GM18909 (cell line): ENCODE results near the gene RGS7.
A peak's percentile ranks its signal among the peaks of the same experiment; 100 is the strongest.
"Not testable (repeated sequence)": the region's sequence is repeated elsewhere in the genome, so short reads cannot be mapped to it uniquely, and the experiment has no call there.

Experiments used
- ATAC-seq: cut with Tn5 transposase; IDR thresholded peaks from one replicate; pipeline ENCODE4 v1.9.1; 2021; ENCODE audit warnings: mild to moderate bottlenecking; ENCODE audit not compliant: unreplicated experiment, poor library complexity

The RGS7 gene

DNA sequence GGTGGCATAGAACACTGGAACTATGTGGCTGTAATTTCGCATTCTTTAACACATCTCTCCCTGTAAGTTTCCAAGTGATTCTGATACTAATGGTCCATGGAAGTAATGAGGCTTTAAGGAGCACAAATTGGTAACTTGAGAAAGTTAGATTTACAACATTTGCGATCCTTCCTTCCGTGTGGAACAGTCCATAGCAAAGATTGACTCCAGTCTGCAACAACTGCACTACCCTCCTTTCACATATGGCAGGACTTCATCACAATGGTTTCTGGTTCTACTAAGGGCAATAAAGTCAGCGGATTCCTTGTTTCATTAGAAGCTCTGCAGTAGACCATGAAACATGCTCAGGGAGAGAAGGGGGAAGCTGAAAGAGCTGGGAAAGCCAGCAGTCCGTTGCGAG lies 261.2 kb downstream of the RGS7 start:
- ATAC-seq: no peak

DNA sequence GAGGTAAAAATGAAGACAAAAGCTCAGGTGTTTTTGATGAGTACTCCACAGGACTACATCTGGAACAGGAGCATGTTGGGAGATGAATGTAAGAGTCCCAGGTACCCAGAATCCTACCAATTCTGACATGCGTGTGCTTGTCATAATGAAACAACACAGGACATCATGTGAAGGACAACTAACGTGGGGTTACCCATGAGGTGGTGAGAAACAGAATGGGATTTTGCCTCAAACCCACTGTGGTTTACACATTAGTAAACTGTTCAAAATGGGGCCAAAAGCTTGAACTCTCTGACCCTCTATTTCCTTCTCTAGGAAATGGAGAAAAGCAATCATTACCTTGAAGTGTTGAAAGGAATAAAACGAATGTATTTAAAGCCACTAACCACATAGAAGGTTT lies 266.2 kb downstream of the RGS7 start:
- ATAC-seq: peak; percentile 31

DNA sequence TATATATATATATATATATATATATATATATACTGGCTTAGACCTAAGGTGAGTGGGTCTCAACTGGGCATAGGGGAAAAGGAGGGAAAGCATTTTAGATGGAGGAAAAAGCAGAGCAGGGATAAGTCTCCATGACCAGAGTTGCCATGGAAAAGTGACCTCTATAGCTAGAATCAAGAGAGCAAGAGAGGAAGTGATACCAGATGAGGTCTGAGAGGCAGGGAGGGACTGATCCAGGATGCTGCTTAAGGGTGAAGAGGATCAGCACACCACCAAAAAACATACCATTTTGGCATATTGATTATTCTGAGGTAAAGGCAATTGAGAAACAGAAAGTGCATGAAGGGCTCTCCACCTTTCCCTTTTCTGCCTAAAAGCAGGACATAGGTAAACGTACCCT lies 267.9 kb downstream of the RGS7 start:
- not testable (repeated sequence) for ATAC-seq

DNA sequence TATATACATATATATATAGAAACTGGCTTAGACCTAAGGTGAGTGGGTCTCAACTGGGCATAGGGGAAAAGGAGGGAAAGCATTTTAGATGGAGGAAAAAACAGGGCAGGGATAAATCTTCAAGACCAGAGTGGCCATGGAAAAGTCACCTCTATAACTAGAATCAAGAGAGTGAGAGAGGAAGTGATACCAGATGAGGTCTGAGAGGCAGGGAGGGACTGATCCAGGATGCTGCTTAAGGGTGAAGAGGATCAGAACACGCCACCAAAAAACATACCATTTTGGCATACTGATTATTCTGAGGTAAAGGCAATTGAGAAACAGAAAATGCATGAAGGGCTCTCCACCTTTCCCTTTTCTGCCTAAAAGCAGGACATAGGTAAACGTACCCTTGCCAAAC lies 268.9 kb downstream of the RGS7 start:
- not testable (repeated sequence) for ATAC-seq

DNA sequence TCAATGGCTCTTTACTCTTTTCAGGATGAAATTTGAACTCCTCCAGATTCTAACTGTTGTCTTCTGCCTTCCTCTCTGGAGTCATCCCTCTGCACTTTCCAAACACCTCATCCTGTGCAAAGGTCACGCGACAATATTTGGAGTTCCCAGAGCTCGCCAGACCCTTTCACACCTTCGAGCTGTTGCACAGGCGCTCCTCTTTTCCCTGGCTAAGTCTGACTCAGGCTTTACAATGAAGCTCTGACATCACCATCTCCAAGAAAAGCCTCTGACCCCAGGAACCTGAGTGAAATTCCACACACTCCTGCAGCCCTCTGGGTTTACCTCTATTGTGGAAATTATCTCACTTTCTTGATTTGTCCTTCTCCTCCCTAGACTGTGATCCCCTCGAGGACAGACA lies 270.3 kb downstream of the RGS7 start:
- no peak for ATAC-seq

DNA sequence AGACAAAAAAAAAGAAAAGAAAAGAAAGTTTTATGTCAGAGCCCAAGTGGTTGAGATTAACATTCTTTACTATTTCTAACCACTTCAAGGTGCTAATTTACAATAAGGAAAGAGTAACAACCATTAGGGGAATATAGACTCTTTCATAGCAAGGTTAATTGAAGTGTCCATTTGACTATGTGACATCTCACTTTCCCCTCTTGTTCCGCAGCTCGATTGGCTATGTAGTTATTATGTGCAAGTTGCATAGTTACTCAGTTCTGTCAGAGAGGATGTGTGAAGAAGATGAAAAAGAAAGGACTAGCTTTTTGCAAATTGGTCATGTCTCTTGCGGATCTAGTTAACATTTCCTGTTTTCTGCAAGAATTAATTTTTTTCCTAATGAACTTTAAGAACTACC lies 273.7 kb downstream of the RGS7 start:
- no peak for ATAC-seq

DNA sequence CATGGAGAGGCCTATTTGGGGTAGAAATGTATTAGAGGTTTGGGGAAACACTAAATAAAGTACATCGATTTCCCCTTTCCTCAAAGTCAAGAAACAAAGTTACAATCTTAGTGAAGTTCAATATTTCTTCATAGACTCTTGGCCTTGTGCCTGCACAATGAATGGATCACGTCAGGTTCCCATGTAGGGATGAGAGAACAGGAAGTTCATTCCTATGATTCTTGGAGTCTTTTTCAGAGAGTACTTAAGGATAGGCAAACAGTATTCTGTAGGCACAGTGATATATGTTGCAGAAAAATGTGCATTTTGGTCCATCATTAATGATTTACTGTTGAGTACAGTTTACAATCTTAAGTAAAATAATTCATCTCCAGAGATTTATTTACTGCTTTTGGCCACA lies 275.5 kb downstream of the RGS7 start:
- no peak for ATAC-seq

DNA sequence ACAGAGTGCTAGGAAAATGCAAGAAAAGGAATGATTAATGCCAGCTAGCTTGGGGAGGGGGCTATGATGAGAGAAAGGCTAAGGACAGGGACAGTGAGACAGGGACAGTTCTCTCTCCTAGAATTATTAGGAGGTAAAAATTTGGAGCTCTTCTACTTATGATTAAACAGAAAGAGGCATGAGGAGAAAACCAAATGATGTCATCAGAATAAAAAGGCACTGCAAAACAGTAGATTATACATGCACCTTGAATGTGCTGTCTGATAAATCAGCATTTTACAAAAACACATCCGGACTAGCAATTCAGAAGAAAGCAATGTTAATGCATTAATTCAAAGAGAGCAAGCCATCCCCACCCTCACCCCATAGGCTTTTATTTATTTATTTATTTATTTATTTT lies 277.5 kb downstream of the RGS7 start:
- ATAC-seq: no peak

DNA sequence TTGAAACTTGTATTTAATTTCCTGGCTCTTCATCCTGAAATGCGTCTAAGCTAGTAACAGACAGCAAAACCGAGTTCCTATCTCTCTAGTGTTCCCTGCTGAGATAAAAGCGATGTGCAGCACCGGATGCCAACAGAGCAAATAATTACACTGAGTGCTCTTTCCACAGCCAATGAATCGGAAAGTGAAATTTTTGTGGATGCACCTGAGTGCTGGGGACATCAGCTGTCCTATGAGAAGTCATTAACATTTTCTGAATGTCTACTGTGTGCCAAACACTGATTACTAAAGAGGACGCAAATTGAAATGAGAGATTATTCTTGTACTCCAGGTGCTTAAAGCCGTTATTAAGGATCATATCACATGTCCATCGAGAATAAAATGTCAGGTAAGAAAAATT lies 278.0 kb downstream of the RGS7 start:
- no peak for ATAC-seq

DNA sequence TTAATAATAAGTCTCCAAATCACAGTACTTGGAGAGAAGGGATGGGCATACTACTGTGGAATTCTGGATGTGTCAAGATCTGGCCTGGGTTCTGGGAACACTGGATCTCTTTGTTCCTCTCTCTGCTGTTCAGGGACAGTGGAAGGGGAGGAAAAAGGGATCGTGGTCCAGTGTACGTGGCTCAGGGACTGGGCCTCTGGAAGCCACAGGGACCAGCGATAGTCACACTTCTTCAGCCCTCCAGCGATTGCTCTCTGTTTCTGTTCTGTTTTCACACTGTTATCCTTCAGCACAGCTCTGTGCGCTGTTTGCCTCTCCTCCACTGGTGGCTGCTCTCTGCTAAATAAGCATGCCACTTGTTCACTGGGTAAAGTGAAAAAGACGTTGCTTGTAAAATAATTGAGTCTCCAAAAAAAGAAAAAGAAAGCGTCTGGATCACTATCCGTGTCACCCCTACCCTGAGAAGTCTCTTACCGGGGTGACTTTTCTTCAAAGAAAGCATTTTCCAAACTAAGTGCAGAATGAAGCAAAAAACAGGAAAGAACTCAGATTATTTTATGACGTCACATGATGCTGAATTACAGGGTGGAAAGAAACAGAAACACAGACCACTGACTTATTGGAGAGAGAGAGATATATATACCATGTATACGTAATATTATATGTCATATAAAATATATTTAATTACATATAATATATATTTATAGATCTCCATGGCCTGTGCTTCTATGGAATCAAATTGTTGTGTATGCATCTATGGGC lies 279.4 kb downstream of the RGS7 start:
- ATAC-seq: no peak

DNA sequence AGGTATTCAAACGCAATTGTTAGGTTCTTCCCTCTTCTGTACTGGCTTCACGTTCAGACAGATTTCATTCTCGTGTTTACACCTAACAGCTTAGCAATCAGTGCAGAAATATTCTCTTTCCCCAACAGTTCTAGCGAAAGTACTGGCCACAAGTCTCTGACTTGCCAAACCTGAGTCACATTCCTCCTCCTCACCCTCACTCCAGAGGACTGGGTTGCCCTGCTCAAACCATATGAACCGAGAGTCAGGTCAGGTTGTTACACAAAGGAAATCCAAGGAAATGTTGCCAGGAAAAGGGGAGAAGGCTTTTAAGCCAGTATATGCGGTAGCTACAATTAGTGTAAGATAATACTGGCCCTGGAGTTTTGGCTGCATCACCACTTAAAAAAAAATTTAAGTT lies 282.5 kb downstream of the RGS7 start:
- no peak for ATAC-seq

DNA sequence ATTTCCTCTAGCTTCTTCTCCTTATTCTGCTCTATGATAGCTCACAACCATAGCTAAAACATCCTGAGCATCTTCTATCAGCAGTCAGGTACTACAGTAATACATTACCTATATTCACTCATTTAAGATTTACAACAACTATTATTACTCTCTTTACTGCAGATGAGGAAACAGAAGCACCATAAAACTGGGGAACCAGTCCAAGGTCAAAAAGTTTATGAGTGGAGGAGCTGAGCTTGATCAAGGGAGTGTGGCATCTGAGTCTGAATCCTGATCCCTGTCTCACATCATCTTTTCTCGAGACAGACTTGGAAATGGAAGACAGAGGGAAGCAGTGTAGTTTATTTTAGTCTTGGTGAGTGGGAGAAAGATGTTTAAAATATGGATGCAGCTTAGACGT lies 288.6 kb downstream of the RGS7 start:
- ATAC-seq: no peak

DNA sequence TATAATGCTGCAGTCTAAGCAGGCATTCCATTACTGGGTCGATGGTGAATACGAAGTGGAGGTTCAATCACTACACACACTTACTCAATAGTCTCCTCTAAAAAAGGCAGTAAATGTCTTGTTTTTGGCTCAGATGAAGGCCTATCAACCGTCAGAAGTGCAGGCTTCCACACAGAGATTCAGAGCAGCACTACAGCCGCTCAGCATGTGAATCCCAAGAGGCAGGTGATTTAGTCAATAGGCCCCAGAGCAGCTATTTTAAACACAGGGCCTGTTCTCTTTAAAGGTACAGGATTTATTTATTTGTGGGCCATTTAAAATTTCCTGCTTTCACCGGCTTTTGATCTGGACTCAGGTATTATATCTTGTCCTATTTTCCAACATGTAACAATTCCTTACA lies 293.7 kb downstream of the RGS7 start:
- ATAC-seq: no peak

DNA sequence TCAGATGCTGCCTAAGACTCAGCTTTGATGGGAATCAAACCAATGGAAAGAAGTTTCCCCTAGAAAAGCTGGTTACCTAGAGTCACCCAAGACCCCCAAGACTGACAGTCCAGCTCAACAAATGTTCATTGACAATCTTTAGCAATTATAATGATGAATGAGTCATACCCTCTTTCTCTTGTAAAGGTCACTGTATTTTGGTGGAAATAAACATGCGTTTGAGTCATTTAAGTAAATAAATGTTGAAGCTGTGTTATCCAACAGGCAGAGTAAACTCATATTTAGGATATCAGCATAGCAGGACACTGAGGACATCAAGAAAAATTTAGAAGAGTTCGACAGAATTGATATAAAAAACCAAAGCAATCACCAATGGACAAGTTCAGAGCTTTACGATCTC lies 295.9 kb downstream of the RGS7 start:
- no peak for ATAC-seq

DNA sequence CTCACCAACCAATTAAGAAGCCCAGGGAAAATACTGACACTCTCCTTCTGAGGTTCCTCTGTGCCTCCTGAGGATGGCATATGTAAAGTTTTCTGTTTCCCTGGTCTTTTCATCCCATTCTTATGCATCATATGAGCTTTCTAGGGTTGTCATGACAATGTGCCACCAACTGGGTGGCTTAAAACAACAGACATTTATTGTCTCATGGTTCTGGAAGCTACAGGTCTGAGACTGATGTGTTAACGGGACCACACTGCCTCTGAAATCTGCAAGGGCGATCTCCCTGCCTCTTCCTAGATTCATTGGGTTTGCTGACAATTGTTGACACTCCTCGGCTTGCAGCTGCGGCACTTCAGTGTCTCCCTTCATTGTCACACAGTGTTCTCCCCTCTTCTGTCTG lies 308.4 kb downstream of the RGS7 start:
- no peak for ATAC-seq

DNA sequence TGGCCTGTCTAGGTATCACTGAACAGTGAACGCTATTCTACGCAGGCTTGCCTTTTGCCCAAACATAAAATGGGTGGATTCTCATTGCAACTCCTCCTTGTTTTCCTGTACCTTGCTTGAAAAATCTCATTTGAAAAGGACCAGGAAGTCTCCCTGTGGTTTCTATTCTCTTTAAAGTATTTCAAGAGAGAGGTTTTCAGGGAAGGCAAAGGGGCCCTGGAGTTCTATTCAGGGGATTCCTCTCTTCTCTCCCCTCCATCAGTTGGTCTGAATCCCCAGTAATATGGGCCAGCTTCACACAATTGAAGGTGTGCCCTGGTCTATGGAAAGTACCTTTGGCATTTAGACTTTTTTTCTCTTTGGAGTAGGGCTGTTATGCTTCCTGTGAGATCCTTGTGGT lies 311.3 kb downstream of the RGS7 start:
- no peak for ATAC-seq

DNA sequence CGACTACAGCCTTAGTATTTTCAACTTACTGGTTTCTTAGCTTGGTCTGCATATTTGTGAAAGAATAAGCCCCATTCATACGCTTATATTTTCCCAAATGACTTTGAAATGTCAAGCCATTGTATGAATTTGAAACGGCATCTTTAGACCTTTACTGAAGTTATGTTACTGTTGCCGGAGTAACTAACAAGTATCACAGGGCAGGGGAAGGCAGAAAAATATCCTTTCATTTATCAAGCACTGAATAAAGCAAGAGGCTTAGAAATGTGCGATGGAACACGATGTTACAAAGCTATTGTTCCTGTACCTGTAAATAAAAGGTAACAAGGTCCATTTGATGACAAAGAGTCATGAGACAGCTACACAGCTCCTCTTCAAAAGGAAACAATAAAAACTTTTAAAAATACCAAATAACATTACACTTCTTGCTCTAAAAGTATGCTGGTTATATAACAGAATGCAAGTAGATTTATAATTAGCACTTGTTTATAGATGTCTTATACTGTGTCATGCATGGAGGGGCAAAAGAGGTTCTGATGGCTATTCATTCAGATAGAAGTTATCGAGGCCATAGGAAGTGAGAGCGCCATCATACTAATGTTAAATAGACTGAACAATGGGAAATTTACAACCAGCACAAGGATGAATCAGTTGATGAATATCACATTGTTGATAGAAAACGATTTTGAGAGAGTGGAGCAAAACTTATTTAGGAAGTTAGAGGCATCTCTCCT lies 322.6 kb downstream of the RGS7 start:
- ATAC-seq: no peak

DNA sequence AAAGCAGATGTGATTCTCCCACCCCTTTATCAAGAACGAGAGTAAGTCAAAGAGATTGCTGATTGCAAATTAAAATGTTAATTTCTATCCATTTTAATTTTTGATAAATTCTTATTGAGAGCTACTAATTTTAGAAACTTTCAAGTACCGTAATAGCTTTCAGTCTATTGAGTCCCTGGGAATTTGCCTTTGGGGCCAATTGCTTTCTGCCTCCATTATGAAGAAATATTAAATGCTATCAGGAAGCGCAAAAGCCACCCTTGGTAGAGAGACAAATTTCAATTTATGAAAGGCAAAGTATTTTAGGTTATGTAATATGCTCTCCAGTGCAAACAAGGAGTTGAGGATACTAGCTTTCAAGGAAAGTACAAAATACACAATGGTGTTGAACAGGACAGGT lies 332.2 kb downstream of the RGS7 start:
- no peak for ATAC-seq

DNA sequence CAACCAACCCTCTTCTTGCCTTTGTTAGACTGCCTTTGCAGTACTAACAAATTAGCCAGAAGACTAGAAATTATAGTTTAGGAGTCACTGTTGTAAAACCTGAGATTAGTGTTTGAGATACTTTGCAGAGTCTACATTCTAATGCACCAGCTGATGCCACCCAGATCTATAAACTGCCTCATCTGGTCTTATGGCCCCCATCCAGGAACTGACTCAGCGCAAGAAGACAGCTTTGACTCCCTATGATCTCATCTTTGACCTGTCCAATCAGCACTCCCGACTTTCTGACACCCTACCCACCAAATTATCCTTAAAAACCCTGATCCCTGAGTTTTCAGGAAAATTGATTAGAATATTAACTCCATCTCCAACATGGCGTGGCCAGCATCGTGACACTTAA lies 334.6 kb downstream of the RGS7 start:
- no peak for ATAC-seq

DNA sequence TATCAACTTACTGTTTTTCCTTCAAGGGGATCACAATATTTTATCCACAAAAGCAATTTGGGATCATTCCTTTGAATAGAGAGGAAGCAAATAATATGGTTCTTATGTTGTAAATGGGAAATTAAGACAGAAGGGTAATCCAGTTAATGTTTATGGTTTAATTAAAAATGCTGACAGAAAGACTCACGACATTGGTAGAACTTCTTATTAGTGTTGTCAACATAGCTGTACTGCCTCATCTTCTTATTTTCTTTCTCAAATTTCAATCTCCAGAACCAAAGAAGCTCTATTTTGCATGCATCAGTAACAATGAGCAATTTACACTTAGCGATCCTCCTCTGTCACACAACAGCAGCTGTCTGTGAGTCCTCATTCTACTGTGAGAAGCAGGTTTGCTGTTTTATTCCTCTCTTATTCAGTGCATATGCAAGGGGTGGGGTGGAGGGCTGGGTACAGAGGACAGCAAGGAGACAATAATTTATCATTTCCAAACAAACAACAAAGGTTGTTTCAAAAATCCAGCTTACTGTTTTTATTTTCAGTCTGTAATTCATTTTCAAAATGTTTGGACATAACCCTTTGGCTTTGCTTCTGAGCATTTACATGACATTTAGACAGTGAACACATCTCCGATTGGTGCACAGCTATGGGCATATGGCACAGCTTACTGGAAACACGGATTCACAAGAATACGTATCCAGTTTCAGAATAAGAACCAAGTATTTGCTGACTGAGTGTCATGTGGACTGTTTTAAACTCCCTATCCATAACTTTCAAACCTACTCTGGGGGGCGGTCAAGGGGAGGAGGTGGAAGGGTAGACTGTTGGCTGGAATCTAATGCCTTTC lies 335.9 kb downstream of the RGS7 start:
- ATAC-seq: no peak

DNA sequence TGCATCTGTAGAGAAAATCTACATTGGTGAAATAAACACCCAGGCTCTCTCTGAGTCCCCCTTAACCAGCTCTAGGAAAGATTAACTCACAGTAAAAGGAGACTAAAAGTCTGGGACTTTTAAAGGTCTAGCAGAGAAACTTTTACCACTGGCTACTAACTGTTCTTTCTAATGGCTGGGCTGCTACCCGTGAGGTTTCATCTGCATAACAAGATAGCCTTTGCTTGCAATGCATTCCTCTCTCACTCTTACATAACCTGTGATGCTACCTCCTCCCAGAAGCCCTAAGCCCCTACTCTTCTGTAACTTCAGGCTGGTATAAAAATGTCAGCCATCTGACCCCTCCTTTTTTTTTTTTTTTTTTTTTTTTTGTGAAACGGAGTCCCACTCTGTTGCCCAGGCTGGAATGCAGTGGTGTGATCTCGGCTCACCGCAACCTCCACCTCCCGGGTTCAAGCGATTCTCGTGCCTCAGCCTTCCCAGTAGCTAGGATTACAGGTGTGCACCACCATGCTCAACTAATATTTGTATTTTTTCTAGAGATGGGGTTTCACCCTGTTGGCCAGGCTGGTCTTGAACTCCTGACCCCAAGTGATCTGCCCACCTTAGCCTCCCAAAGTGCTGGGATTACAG lies 344.2 kb downstream of the RGS7 start:
- no peak for ATAC-seq
